ENCODE data around the gene HOXA4.

DNA sequence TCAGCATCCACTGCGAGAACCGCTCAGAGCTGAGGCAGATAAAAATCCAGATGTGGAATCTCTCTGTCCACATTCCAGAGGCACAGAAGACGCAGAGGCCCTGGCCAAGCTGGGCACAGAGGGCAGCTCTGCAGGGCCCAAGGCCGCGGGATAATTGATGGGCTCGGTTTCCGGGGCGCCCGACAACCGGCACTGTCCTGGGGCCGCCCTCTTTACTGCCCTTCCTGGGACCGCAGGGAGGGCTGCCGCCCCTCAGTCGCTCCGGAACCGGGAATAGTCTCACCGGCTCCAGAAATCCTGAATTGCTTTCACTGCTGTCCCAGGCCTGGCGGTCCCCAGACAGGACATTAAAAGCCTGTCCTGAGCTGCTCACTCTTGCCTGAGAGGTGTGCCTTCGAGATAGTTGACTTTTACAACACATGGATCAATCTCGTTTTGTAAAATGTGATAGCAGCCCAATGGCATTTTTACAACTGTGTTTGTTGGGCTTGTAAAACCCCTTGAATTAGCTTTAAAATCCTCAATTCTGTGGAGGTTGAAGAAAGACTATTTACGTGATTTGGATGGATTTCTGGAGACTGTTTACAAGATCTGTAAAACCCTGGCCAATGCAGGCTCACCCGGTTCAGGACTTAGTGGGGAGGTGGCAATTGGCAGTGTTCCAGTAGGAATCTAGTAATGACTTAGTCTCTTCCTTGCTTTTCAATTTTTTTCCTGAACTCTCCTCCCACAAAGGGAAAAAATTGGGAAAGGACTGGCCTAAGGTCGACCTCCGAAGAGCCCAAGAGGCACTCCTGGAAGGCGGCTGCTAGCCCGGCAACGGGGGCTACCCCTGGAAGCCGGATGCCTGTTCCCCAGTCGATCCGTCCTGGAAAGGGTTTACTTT lies 18.4 kb upstream of the HOXA4 start:
- TF ChIP-seq, protein P1, sequence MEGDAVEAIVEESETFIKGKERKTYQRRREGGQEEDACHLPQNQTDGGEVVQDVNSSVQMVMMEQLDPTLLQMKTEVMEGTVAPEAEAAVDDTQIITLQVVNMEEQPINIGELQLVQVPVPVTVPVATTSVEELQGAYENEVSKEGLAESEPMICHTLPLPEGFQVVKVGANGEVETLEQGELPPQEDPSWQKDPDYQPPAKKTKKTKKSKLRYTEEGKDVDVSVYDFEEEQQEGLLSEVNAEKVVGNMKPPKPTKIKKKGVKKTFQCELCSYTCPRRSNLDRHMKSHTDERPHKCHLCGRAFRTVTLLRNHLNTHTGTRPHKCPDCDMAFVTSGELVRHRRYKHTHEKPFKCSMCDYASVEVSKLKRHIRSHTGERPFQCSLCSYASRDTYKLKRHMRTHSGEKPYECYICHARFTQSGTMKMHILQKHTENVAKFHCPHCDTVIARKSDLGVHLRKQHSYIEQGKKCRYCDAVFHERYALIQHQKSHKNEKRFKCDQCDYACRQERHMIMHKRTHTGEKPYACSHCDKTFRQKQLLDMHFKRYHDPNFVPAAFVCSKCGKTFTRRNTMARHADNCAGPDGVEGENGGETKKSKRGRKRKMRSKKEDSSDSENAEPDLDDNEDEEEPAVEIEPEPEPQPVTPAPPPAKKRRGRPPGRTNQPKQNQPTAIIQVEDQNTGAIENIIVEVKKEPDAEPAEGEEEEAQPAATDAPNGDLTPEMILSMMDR (IDR thresholded peaks at IDR 0.05; ENCODE audit: insufficient read depth, low read length, poor library complexity, severe bottlenecking), result no peak
- TF ChIP-seq EZH2phosphoT487 (conservative IDR thresholded peaks at IDR 0.05; ENCODE audit: low read length), result no peak

Data from SU-DHL-6 (cell line).